GM10847 (cell line): ENCODE data around the gene PIK3CB.

Experiments
- POLR2A ChIP-seq: IDR thresholded peaks from 2 replicates; pipeline ENCODE4 v1.6.1; 2011; ENCODE audit not compliant: insufficient read length; ENCODE audit errors: extremely low read depth

PIK3CB gene

GRCh38 chr3:138856799-138857198, 22.1 kb upstream of the PIK3CB start:
- no peak for TF ChIP-seq POLR2A

- TF ChIP-seq POLR2A: no peak
Observed at GRCh38 chr3:138854940-138855339, 20.2 kb upstream of the PIK3CB start.

GRCh38 chr3:138854204-138854603, 19.5 kb upstream of the PIK3CB start:
- no peak for TF ChIP-seq POLR2A

GRCh38 chr3:138850151-138850550, 15.4 kb upstream of the PIK3CB start:
- no peak for TF ChIP-seq POLR2A

GRCh38 chr3:138849222-138849940, 14.7 kb upstream of the PIK3CB start:
- TF ChIP-seq POLR2A: no peak

GRCh38 chr3:138848696-138849095, 14.0 kb upstream of the PIK3CB start:
- no peak for TF ChIP-seq POLR2A

- no peak for TF ChIP-seq POLR2A
Observed at GRCh38 chr3:138846262-138846791, 11.6 kb upstream of the PIK3CB start.

GRCh38 chr3:138845771-138846173, 11.0 kb upstream of the PIK3CB start:
- no peak for TF ChIP-seq POLR2A

- no peak for TF ChIP-seq POLR2A
Observed at GRCh38 chr3:138845181-138845601, 10.5 kb upstream of the PIK3CB start.

GRCh38 chr3:138842483-138843188, 7.9 kb upstream of the PIK3CB start:
- no peak for TF ChIP-seq POLR2A

- TF ChIP-seq POLR2A: no peak
Observed at GRCh38 chr3:138835397-138835757, 649 bp upstream of the PIK3CB start.

GRCh38 chr3:138833899-138834595, 681 bp downstream of the PIK3CB start:
- TF ChIP-seq POLR2A: no peak

GRCh38 chr3:138829886-138830510, 4.7 kb downstream of the PIK3CB start:
- TF ChIP-seq POLR2A: no peak

GRCh38 chr3:138829097-138829496, 5.6 kb downstream of the PIK3CB start:
- no peak for TF ChIP-seq POLR2A

- no peak for TF ChIP-seq POLR2A
Observed at GRCh38 chr3:138827222-138827621, 7.5 kb downstream of the PIK3CB start.
